Stimulated activated effector memory CD8-positive, alpha-beta T cell treated with anti-CD3 and anti-CD28 coated beads, Interleukin-12 subunit alpha, Interleukin-12 subunit beta, amount 100 ng/mL, for 72 hours (primary cell): Measurements from ENCODE around the gene FBL.
A peak's percentile ranks its signal among the peaks of the same experiment; 100 is the strongest.
"Not testable (repeated sequence)": the region's sequence is repeated elsewhere in the genome, so short reads cannot be mapped to it uniquely, and the experiment has no call there.

Experiments
- ATAC-seq: fragments of 150-1000 bp; cut with Tn5 transposase; 2 replicates; pipeline ENCODE4 v1.10.0; 2021
- DNase-seq, 2 donors: peaks; one replicate each; pipeline ENCODE4 v3.0.0; 2021 to 2022; ENCODE audit warnings: low spot score in 2 of 2
- H3K27ac Mint-ChIP-seq: one replicate; pipeline ENCODE4 v1.8.0; 2022; ENCODE audit warnings: mild to moderate bottlenecking, mixed read lengths
- H3K36me3 Mint-ChIP-seq: one replicate; pipeline ENCODE4 v1.8.0; 2022; ENCODE audit warnings: mild to moderate bottlenecking, mixed read lengths
- H3K4me1 Mint-ChIP-seq: one replicate; pipeline ENCODE4 v1.8.0; 2022; ENCODE audit warnings: mixed read lengths
- H3K4me3 Mint-ChIP-seq: one replicate; pipeline ENCODE4 v1.8.0; 2022; ENCODE audit warnings: mild to moderate bottlenecking, mixed read lengths
- H3K9me3 Mint-ChIP-seq: one replicate; pipeline ENCODE4 v1.8.0; 2022; ENCODE audit warnings: mixed read lengths

Gene FBL

DNA sequence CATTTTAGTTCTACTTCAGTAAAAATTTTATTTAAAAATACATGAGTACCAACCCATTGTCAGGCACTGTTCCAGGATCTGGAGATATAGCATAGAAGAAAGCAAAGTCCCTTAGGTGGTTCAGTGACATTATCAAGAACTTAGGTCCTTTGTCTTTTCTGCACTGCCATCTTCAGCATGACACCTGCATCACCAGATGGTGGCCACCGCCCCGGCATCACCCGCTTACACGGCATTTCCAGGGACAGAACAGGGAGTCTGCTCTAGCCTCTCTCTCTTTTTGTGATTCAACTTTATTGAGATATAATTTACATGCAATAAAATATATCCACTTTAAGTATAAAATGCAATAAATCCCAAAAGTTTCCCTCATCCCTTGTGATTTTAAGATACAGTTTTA is 35.8 kb downstream of the FBL start:
- no peak overlapping the region for H3K4me3 Mint-ChIP-seq
- ATAC-seq (no peak), DNase-seq (no peak)
- H3K4me1 Mint-ChIP-seq = no peaks in the 10 kb centered on the region
- H3K36me3 Mint-ChIP-seq = no peaks in the 10 kb centered on the region
- H3K27ac Mint-ChIP-seq = no peak overlapping the region
- no peaks in the 10 kb centered on the region for H3K9me3 Mint-ChIP-seq

GRCh38 chr19:39809368-39809767 is 36.8 kb downstream of the FBL start:
- no peaks in the 10 kb centered on the region for H3K9me3 Mint-ChIP-seq
- H3K4me1 Mint-ChIP-seq = no peaks in the 10 kb centered on the region
- ATAC-seq (no peak), DNase-seq (no peak)
- H3K27ac Mint-ChIP-seq = no peak overlapping the region
- H3K4me3 Mint-ChIP-seq = no peak overlapping the region
- no peaks in the 10 kb centered on the region for H3K36me3 Mint-ChIP-seq

GRCh38 chr19:39808688-39809087 is 37.5 kb downstream of the FBL start:
- H3K27ac Mint-ChIP-seq, H3K4me3 Mint-ChIP-seq, H3K4me1 Mint-ChIP-seq, H3K9me3 Mint-ChIP-seq, H3K36me3 Mint-ChIP-seq, DNase-seq, ATAC-seq: not testable (repeated sequence)

DNA sequence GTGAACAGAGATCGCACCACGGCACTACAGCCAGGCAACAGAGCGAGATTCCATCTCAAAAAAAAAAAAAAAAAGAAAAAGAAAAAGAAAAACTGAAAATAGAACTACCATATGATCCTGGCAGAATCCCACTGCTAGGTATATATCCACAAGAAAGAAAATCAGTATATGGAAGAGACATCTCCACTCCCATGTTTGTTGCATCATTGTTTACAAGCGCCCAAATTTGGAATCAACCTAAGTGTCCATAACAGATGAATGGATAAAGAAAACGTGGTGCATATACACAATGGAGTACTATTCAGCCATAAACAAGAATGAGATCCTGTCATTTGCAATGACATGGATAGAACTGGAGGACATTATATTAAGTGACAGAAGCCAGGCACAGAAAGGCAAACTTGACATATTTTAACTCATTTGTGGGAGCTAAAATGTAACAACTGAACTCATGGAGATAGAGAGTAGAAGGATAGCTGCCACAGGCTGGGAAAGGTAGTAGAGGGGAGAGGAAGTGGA is 38.3 kb downstream of the FBL start:
- ATAC-seq = no peak
- Mint-ChIP-seq H3K27ac (no peak overlapping the region), H3K36me3 (no peaks in the 10 kb centered on the region), H3K4me1 (no peaks in the 10 kb centered on the region), H3K9me3 (no peaks in the 10 kb centered on the region), H3K4me3 (no peak overlapping the region)
- DNase-seq = no peak

DNA sequence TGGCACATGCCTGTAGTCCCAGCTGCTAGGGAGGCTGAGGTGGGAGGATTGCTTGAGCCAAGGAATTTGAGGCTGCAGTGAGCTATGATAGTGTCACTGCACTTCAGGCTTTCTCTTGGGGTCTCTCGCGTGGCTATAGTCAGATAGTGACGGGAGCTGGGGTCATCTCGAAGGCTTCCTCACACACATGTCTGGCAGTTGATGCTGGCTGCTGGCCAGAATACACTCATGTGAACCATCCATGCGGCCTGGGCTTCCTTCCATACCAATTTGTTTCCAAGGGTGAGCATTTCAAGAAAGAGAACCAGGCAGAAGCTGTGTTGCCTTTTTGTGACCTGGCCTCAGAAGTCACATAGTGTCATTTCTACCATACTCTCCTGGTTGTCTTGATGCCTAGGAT is 41.1 kb downstream of the FBL start:
- DNase-seq (no peak), ATAC-seq (no peak)
- Mint-ChIP-seq H3K4me1 (no peaks in the 10 kb centered on the region), H3K4me3 (no peak overlapping the region), H3K36me3 (no peaks in the 10 kb centered on the region), H3K9me3 (no peaks in the 10 kb centered on the region), H3K27ac (no peak overlapping the region)

DNA sequence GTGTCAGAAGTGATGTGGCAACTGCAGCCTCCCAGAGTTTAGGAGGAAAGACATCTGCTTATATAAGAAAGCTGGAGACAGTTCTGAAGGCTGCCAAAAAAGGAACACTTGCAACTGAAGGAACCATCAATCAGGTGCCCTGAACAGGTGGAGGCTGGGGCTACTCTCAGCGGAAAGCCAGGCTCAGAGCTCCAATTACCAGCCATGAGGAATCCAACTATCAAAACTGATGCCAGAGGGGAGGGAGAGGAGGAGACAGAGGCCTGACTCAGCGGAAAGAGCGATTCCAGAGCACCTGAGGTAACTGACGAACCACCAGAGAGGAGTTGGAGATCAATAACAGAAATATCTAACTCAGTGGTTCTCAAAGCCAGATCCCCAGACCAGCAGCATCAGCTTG is 43.2 kb downstream of the FBL start:
- no peak for DNase-seq
- Mint-ChIP-seq H3K27ac (no peak overlapping the region), H3K9me3 (no peaks in the 10 kb centered on the region), H3K4me1 (no peaks in the 10 kb centered on the region), H3K36me3 (no peaks in the 10 kb centered on the region), H3K4me3 (no peak overlapping the region)
- ATAC-seq = no peak

DNA sequence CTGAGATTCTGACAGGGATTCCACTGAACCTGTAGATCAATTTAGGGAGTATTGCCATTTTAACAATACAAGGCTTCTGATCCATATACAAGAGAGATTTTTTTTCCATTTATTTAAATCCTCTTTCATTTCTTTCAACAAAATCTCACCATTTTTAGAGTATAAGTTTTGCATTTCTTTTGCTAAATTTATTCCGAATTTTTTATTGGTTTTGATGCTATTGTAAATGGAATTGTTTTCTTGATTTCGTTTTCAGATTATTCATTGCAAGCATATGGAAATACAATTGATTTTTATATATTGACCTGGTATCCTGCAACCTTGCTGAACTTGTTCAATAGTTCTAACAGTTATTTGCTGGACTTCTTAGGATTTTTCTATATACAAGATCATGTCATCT is 49.1 kb downstream of the FBL start:
- H3K4me1 Mint-ChIP-seq = peaks cover 6% of the 10 kb centered on the region
- no peaks in the 10 kb centered on the region for H3K36me3 Mint-ChIP-seq
- ATAC-seq (no peak), DNase-seq (no peak)
- no peak overlapping the region for H3K27ac Mint-ChIP-seq
- H3K9me3 Mint-ChIP-seq = no peaks in the 10 kb centered on the region
- no peak overlapping the region for H3K4me3 Mint-ChIP-seq

DNA sequence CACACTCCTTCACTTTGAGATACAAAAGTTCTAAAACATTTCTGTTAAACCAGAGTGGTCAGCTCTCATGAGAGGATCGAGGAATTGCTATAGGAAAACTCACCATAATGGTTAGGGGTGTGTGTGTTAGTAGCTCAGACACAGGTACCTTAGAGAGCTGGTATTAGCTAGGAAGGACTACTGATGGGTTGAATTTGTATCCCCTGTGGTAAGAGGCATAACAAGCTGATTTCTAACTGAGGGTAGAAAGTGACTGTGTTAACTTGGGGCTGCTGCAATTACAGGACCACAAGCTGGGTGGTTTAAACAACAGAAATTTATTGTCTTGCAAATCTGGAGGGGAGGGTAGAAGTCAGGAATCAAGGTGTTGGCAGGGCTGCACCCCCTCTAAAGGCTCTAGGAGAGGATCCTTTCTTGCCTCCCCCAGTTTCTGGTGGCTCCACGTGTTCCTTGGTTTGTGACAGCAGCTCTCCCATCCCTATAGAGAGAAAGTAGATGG is 50.1 kb downstream of the FBL start:
- Mint-ChIP-seq H3K36me3 (no peaks in the 10 kb centered on the region), H3K4me1 (peaks cover 6% of the 10 kb centered on the region), H3K9me3 (no peaks in the 10 kb centered on the region), H3K27ac (no peak overlapping the region), H3K4me3 (no peak overlapping the region)
- DNase-seq = no peak
- ATAC-seq = no peak

GRCh38 chr19:39795001-39795400 is 51.2 kb downstream of the FBL start:
- Mint-ChIP-seq H3K9me3 (no peaks in the 10 kb centered on the region), H3K4me3 (no peak overlapping the region), H3K4me1 (peaks cover 6% of the 10 kb centered on the region), H3K27ac (no peak overlapping the region), H3K36me3 (no peaks in the 10 kb centered on the region)
- peak; percentile 61 for ATAC-seq
- DNase-seq = no peak

DNA sequence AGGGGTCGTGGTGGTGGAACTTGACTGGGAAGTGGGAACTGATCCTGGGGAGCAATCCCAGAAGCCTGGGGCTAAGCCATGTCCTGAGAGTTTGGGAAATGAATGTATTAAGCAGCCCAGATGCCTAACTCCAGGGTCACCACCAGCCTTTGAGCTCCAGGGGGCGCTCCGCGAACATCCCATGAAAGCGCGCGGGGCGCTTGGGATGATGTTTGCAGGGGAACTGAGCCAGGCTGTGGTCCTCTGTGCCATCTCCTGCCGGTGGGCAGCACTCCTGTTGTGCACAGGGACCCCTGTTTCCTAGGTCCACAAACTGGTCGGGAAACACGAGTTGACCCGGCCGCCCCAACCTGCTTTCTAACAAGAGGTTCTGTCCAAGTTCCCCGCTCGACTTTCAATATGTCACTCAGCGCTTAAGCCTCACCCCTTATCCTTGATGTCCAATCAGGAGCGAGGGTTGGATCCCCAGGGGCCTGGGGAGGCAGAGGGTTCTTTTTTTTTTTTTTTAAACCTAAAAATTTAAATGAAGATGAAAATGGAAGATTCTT is 53.1 kb downstream of the FBL start:
- ATAC-seq (peak; percentile 95), DNase-seq (peak; percentile 69 to 89)
- Mint-ChIP-seq H3K4me3 (peak overlapping the region; percentile 73), H3K27ac (no peak overlapping the region), H3K9me3 (peaks cover 7% of the 10 kb centered on the region), H3K4me1 (peaks cover 6% of the 10 kb centered on the region), H3K36me3 (no peaks in the 10 kb centered on the region)

DNA sequence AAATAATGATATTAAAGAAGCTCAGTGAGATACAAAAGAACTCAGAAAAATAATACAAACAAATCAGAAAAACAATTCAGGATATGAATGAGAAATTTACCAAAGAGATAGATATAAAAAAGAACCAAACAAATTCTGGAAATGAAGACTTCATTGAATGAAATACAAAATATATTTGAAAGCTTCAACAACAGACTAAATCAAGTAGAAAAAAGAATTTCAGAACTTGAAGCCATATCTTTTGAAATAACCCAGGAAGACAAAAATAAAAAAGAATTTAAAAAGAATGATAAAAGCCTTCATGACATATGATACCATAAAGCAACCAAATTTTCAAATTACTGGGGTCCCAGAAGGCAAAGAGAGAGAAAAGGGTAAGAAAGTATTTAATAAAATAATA is 57.9 kb downstream of the FBL start:
- DNase-seq = no peak
- Mint-ChIP-seq H3K27ac (no peak overlapping the region), H3K4me3 (no peak overlapping the region), H3K36me3 (no peaks in the 10 kb centered on the region), H3K4me1 (no peaks in the 10 kb centered on the region), H3K9me3 (peaks cover 9% of the 10 kb centered on the region)
- no peak for ATAC-seq
